ENCODE data around the gene MRPS18A. TPM values are rescaled to one million over a fixed set of nuclear protein-coding genes. Genes with fewer than 3 reads are reported as not detected.

MRPS18A gene
- total and polyA plus RNA-seq, 9 donors, result 21.9 to 45.0 (median 29.8) TPM

DNA sequence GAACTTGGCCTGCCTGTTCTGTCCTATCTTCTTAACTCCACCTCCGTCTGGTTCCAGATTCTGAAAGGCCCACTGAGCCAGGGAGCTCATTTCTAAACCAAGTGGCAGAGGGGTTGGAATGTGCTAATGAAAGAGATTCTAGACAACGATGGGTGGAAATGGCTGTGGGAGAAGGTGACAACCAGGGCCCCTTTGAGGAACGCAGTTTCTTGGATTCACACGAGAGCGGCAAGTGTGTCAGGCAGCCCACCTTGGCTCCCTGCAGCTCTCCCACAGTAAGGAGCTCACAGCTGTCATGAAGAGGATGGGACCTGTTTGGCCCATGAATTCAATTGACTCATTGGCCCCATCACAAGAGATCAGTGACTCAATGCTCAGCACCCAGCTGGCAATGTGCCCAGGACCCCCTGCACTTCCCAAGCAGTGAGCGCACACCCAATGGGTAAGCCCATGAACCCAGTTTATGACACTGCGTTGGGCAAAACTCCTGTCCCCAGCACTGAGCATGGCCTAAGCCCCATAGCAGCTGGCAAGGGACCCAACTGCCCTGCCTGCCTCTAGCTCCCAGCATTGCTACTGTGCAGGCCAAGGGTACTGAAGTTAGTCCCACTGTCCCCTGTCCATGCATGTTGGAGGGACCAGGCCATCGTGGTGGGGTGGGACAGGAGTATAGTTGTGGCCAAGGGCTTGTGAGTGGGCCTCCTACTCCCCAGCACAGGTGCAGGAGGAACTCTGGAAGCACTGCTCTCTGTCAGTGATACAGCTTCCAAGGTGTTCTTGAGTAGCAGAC lies 16.4 kb downstream of the MRPS18A start:
- Histone ChIP-seq H3K36me3 (no peaks in the 10 kb centered on the region), H3K4me1 (ENCODE audit: insufficient read depth) (peaks cover 13% of the 10 kb centered on the region), H3K9me3 (no peaks in the 10 kb centered on the region), H3K27me3 (no peaks in the 10 kb centered on the region), H3K27ac (no peak overlapping the region), H3K4me3 (no peak overlapping the region)
- TF ChIP-seq POLR2A (IDR thresholded peaks at IDR 0.05) (no peak), CTCF (IDR thresholded peaks at IDR 0.05) (no peak), EP300 (IDR thresholded peaks at IDR 0.05) (no peak)
- DNase-seq, result peak in 1 of 5 donors; percentile 38
- WGBS, 3 donors, result 86 to 90% (median 87%) methylated on average over 8 of the region's 8 CpGs
- intact Hi-C loops (cut with DNase I), result no loop called here

- H3K27me3 ChIP-seq, result no peaks in the 10 kb centered on the region
- WGBS, 3 donors, result 92 to 96% (median 96%) methylated on average over 6 of the region's 6 CpGs
- no peak for TF ChIP-seq POLR2A (IDR thresholded peaks at IDR 0.05)
- TF ChIP-seq EP300 (IDR thresholded peaks at IDR 0.05), result no peak
- TF ChIP-seq CTCF (IDR thresholded peaks at IDR 0.05), result no peak
- no peaks in the 10 kb centered on the region for H3K9me3 ChIP-seq
- no peak for DNase-seq
- H3K27ac ChIP-seq, result no peak overlapping the region
- intact Hi-C loops (cut with DNase I), result no loop called here
- H3K36me3 ChIP-seq, result no peaks in the 10 kb centered on the region
- peaks cover 13% of the 10 kb centered on the region for H3K4me1 ChIP-seq (ENCODE audit: insufficient read depth)
- H3K4me3 ChIP-seq, result no peak overlapping the region
Measured at GRCh38 chr6:43670623-43670986, 17.0 kb downstream of the MRPS18A start.

DNA sequence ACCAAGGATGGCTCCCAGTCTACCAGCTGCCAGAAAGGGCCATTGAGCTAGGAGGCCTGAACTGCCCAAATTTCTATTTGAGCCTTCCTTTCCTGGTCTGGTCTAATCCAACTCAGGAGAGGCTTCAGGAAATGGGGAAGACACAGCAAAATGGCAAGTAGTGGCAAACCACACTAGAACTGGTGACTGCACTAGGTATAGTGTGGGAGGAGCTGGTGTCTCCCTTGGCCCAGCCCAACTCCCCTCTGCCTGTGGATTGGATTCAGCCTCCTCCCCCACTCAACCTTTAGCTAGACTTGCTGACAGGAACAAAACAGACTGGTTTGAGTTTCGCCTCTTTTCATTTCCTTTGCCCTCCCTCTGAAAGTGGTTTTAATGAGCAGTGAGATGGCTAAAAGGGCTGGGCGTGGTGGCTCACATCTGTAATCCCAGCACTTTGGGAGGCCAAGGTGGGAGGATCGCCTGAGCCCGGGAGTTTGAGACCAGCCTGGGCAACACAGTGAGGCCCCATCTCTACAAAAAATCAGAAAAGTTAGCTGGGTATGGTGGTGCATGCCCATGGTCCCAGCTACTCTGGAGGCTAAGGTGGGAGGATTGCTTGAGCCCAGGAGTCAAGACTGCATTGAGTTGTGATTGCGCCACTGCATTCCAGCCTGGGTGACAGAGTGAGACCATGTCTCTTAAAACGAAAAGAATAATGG lies 17.5 kb downstream of the MRPS18A start:
- no peak for TF ChIP-seq CTCF (IDR thresholded peaks at IDR 0.05)
- TF ChIP-seq POLR2A (IDR thresholded peaks at IDR 0.05), result no peak
- no peak for TF ChIP-seq EP300 (IDR thresholded peaks at IDR 0.05)
- intact Hi-C loops (cut with DNase I), result loop anchor here (2.0 to 10.0 kb wide), 6 partner anchors 87 to 409 kb away; partner anchors contain the start of gene VEGFA (in 2 of the 4)
- Histone ChIP-seq H3K9me3 (no peaks in the 10 kb centered on the region), H3K4me3 (no peak overlapping the region), H3K36me3 (no peaks in the 10 kb centered on the region), H3K27me3 (no peaks in the 10 kb centered on the region), H3K27ac (peak overlapping the region in 1 of 2 donors; percentile 16), H3K4me1 (ENCODE audit: insufficient read depth) (peaks cover 13% of the 10 kb centered on the region)
- no peak for DNase-seq
- 66 to 69% (median 68%) methylated on average over 6 of the region's 6 CpGs for WGBS, 3 donors

- DNase-seq, result peak; percentile 56 to 80 (median 68)
- H3K4me1 ChIP-seq (ENCODE audit: insufficient read depth), result peaks cover 13% of the 10 kb centered on the region
- WGBS, 3 donors, result 17 to 23% (median 22%) methylated on average over 15 of the region's 15 CpGs
- intact Hi-C loops (cut with DNase I), result loop anchor here (2.0 to 10.0 kb wide), 6 partner anchors 88 to 410 kb away; partner anchors contain the start of gene VEGFA (in 2 of the 4)
- H3K36me3 ChIP-seq, result no peaks in the 10 kb centered on the region
- H3K9me3 ChIP-seq, result no peaks in the 10 kb centered on the region
- peak overlapping the region; percentile 16 to 22 for H3K27ac ChIP-seq
- H3K4me3 ChIP-seq, result no peak overlapping the region
- TF ChIP-seq CTCF (IDR thresholded peaks at IDR 0.05), result no peak
- TF ChIP-seq EP300 (IDR thresholded peaks at IDR 0.05), result no peak
- no peaks in the 10 kb centered on the region for H3K27me3 ChIP-seq
Measured at GRCh38 chr6:43669050-43669921, 18.3 kb downstream of the MRPS18A start.
